Ascending aorta (tissue), 2 donors: ENCODE measurements around the gene NSL1. TPM values are rescaled to one million over a fixed set of nuclear protein-coding genes. Genes with fewer than 3 reads are reported as not detected.

Experiments
- DNase-seq, 2 donors: peaks; one replicate each; pipeline ENCODE4 v3.0.0-alpha.2; 2019; ENCODE audit warnings: low spot score in 2 of 2
- H3K27ac ChIP-seq, 2 donors: fragments of 200-600 bp; sonication (generic); one replicate each; pipeline ENCODE4 v1.5.1; 2016 to 2017; ENCODE audit warnings: mild to moderate bottlenecking in 1 of 2
- H3K27me3 ChIP-seq: fragments of 200-600 bp; sonication (generic); one replicate; pipeline ENCODE4 v1.5.1; 2017
- H3K36me3 ChIP-seq, 2 donors: fragments of 200-600 bp; sonication (generic); one replicate each; pipeline ENCODE4 v1.5.1; 2016
- H3K4me1 ChIP-seq, 2 donors: fragments of 200-600 bp; sonication (generic); one replicate each; pipeline ENCODE4 v1.5.1; 2016 to 2017; ENCODE audit warnings: mild to moderate bottlenecking in 1 of 2
- H3K4me3 ChIP-seq, 2 donors: fragments of 200-600 bp; sonication (generic); one replicate each; pipeline ENCODE4 v1.5.1; 2016 to 2017; ENCODE audit warnings: mild to moderate bottlenecking in 1 of 2
- H3K9me3 ChIP-seq, 2 donors: fragments of 200-600 bp; sonication (generic); one replicate each; pipeline ENCODE4 v1.5.1; 2016
- intact Hi-C: fragments of 100-400 bp; cut with DNase I; formaldehyde crosslinking; loops from one replicate; pipeline ENCODE4 v1.15.1; 2023
- total RNA-seq: library from RNA; depleted of rRNA; stranded (reverse); fragments of >200 nt; gene quantifications from one replicate; pipeline ENCODE4 v1.1.0, GENCODE V29; 2016
- TF ChIP-seq, protein P1 (sequence below), 3 experiments: fragments of 200-600 bp in 2 of 3; fragments of 450-650 bp in 1 of 3; sonication (generic) in 2 of 3; IDR thresholded peaks; one replicate each; pipeline ENCODE4 v1.5.1; 2016 to 2019; ENCODE audit warnings: antibody characterized with exemption in 3 of 3, mild to moderate bottlenecking in 1 of 3, moderate library complexity in 1 of 3

The NSL1 gene
- total RNA-seq, 1 donor from 2014 or later: 69.1 TPM

- Histone ChIP-seq H3K9me3 (no peaks in the 10 kb centered on the region), H3K4me1 (no peaks in the 10 kb centered on the region), H3K36me3 (no peaks in the 10 kb centered on the region), H3K4me3 (no peak overlapping the region), H3K27ac (no peak overlapping the region), H3K27me3 (no peaks in the 10 kb centered on the region)
- TF ChIP-seq, protein P1, sequence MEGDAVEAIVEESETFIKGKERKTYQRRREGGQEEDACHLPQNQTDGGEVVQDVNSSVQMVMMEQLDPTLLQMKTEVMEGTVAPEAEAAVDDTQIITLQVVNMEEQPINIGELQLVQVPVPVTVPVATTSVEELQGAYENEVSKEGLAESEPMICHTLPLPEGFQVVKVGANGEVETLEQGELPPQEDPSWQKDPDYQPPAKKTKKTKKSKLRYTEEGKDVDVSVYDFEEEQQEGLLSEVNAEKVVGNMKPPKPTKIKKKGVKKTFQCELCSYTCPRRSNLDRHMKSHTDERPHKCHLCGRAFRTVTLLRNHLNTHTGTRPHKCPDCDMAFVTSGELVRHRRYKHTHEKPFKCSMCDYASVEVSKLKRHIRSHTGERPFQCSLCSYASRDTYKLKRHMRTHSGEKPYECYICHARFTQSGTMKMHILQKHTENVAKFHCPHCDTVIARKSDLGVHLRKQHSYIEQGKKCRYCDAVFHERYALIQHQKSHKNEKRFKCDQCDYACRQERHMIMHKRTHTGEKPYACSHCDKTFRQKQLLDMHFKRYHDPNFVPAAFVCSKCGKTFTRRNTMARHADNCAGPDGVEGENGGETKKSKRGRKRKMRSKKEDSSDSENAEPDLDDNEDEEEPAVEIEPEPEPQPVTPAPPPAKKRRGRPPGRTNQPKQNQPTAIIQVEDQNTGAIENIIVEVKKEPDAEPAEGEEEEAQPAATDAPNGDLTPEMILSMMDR (IDR thresholded peaks at IDR 0.05): no peak
- no peak for DNase-seq
- intact Hi-C loops: no loop called here
These were observed 105.5 kb downstream of the NSL1 start for GRCh38 chr1:212686069-212686468.

DNA sequence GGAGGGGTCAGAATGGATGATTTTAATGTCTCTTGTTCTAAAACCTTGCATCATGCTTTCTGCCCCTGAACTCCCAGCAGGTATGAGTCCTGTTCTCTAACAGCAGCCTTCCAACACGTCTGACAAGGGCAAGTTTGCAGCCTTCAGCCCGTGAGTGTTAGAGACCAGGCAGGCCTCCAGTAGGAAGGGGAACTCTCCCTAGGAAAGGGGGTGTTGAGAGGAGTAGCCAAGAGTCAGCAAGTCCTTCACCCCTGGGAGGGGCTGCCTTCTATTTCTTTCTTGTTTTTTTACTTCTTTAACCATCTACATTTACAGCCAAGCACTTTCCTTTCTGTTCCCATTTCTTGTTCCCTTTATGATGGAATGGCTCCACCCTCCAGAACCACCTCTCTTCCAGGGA lies 106.1 kb downstream of the NSL1 start:
- intact Hi-C loops: no loop called here
- TF ChIP-seq, protein P1 (IDR thresholded peaks at IDR 0.05): no peak
- H3K36me3 ChIP-seq: no peaks in the 10 kb centered on the region
- H3K4me3 ChIP-seq: no peak overlapping the region
- no peaks in the 10 kb centered on the region for H3K4me1 ChIP-seq
- DNase-seq: no peak
- no peaks in the 10 kb centered on the region for H3K9me3 ChIP-seq
- no peaks in the 10 kb centered on the region for H3K27me3 ChIP-seq
- no peak overlapping the region for H3K27ac ChIP-seq

DNA sequence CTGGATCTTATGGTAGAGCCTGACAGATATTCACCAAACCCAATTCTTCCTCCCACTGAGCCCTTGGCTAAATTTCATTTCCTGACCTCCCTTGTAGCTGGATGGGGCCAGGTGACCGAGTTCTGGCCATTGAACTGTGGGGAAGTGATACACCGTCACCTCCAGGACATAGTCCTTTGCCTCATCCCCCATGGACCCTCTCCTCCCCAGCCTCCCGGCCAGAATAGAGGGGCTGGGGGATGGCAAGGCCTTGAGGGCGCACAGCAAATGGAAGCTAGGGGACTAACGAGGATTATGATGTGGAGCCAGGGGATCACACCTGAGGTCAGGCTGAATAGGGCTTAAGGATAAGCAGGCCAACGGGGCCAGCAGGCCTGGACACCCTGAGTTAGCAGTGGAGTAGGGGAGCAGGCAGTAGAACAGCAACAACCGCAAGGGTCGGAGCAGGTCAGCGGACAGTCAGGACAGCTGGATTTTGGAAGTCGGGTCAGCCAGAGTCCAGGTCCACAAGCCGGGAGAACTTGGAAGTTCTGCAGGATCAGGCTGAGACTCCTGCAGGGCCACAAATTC lies 107.0 kb downstream of the NSL1 start:
- Histone ChIP-seq H3K4me1 (no peaks in the 10 kb centered on the region), H3K4me3 (no peak overlapping the region), H3K27ac (no peak overlapping the region), H3K36me3 (no peaks in the 10 kb centered on the region), H3K9me3 (no peaks in the 10 kb centered on the region), H3K27me3 (no peaks in the 10 kb centered on the region)
- DNase-seq: no peak
- intact Hi-C loops: no loop called here
- TF ChIP-seq, protein P1 (IDR thresholded peaks at IDR 0.05): no peak

GRCh38 chr1:212684076-212684475 lies 107.5 kb downstream of the NSL1 start:
- intact Hi-C loops: no loop called here
- no peaks in the 10 kb centered on the region for H3K36me3 ChIP-seq
- no peaks in the 10 kb centered on the region for H3K4me1 ChIP-seq
- TF ChIP-seq, protein P1 (IDR thresholded peaks at IDR 0.05): no peak
- no peak overlapping the region for H3K4me3 ChIP-seq
- H3K9me3 ChIP-seq: no peaks in the 10 kb centered on the region
- H3K27me3 ChIP-seq: no peaks in the 10 kb centered on the region
- no peak for DNase-seq
- no peak overlapping the region for H3K27ac ChIP-seq

- TF ChIP-seq, protein P1 (IDR thresholded peaks at IDR 0.05): no peak
- H3K36me3 ChIP-seq: no peaks in the 10 kb centered on the region
- DNase-seq: no peak
These were observed 108.2 kb downstream of the NSL1 start for GRCh38 chr1:212683357-212683722.

More at GRCh38 chr1:212683357-212683722, 108.2 kb downstream of the NSL1 start:
- Histone ChIP-seq H3K9me3 (no peaks in the 10 kb centered on the region), H3K27ac (no peak overlapping the region), H3K4me3 (no peak overlapping the region), H3K4me1 (no peaks in the 10 kb centered on the region), H3K27me3 (no peaks in the 10 kb centered on the region)
- intact Hi-C loops: no loop called here
